GM21825 (cell line): ENCODE results near the gene ZFTA.

ENCODE experiments used
- ATAC-seq: cut with Tn5 transposase; IDR thresholded peaks from one replicate; pipeline ENCODE4 v1.9.1; 2021; ENCODE audit warnings: mild to moderate bottlenecking, moderate library complexity; ENCODE audit not compliant: unreplicated experiment

The ZFTA gene

DNA sequence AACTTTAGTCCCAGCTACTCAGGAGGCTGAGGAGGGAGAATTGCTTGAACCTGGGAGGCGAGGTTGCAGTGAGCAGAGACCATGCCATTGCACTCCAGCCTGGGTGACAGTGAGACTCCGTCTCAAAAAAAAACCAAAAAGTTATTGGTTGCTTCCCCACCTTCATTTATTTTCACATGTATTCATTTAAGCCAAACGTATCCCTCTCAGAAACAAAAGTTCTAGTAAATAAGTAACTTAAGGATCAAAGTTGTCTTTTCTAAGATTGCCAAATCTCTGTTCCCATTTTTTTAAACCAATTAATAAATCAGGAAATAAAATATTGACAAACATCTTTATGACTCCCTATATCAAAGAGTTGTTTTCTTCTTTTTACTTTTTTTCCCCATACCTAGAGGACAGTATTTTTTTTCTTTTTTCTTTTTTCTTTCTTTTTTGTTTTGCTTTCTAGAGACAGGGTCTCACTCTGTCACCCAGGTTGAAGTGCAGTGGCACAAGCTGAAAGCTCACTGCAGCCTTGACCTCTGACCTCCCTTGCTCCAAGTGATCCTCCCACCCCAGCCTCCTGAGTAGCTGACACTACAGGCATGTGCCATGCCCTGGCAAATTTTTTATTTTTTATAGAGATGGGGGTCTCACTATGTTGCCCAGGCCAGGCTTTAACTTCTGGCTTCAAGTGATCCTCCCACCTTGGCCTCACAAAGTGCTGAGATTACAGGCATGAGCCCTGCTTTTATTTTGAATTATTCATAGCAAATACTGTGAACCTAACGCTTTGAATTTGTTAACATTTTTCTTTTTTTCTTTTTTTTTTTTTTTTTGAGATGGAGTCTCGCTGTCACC is 11.4 kb downstream of the ZFTA start:
- ATAC-seq, result no peak

GRCh38 chr11:63749624-63750023 is 19.0 kb downstream of the ZFTA start:
- ATAC-seq, result no peak

GRCh38 chr11:63747011-63747410 is 21.6 kb downstream of the ZFTA start:
- no peak for ATAC-seq

DNA sequence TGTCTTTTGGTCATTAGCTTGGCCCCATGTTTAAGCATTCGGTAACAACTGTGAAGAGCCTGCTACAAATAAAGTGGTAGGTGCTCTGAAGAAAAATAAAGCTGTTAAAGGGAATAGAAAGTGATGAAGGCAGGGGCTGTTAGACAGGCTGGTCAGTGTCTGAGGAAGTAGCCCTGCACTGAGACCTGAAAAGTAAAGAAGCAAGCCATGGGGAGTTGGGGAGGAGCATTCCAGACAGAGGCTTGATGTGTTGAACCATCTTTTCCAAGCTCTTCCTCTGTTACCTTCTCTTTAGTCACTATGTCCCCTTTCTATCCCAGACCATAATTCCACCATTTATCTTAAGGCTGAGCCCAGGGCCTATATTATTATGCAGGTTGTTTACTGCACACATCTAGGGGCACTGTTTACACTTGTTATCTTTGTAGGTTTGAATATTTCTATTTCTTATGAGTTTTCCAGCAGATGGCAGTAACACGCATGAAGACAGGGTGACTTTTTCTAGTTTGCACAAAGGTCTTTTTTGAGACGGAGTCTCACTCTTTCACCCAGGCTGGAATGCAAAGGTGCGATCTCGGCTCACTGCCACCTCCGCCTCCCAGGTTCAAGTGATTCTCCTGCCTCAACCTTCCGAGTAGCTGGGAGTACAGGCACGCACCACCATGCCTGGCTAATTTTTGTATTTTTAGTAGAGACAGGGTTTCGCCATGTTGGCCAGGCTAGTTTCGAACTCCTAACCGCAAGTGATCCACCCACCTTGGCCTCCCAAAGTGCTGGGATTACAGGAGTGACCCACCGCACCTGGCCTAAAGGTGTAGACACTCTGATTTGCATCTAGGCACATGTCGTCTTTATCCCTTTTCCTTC is 23.0 kb downstream of the ZFTA start:
- no peak for ATAC-seq

DNA sequence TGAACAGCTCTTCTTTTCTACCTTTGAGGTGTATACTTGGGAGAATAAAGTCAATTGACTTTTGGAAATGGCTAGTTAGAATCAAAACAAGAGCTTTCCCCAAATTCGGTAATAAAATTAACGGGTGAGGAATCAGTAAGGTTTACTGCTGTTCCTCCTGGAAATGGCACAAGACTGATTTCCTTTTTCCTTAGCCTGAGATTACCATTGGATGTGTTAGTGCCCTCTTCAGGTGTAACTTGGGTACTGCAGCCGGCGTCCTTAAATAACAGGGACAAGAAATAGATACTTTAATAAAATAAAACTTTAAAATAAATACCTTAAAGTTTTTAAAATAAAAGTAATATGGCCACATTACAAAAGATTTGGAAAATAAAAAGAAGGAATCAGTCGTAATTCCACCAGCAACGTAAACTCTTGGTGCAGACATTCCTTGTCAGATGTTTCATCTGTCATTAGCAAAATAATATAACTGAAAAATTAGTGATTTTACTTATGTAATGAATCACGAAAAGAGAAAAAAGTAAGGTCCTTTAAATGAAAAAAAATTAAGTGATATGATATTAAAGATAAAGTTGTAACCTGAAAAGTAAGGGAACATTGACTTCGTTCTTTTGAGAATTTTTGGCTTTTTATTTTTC is 29.7 kb downstream of the ZFTA start:
- ATAC-seq, result no peak

DNA sequence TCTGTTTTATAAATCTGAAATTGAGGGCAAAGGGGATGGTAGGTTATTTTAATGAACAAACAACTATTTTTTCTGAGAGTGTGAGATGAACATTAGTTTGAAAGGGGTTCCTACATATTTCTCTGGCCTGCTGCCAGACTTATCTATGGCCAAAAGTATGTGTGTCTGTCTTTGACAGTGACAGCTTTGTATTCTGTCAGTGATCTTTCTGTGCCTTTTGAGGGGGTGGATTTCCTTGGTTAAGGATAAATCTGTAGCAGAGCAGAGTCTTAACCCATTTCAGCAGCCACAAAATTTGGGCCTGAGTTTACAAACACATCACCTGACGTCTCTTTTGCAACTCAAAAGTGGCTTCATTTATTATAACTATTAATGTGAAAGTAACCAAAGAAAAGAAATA is 30.9 kb downstream of the ZFTA start:
- no peak for ATAC-seq

- ATAC-seq, result no peak
These were observed 31.7 kb downstream of the ZFTA start for GRCh38 chr11:63736864-63737263.

GRCh38 chr11:63729326-63729725 is 39.2 kb downstream of the ZFTA start:
- ATAC-seq, result no peak

DNA sequence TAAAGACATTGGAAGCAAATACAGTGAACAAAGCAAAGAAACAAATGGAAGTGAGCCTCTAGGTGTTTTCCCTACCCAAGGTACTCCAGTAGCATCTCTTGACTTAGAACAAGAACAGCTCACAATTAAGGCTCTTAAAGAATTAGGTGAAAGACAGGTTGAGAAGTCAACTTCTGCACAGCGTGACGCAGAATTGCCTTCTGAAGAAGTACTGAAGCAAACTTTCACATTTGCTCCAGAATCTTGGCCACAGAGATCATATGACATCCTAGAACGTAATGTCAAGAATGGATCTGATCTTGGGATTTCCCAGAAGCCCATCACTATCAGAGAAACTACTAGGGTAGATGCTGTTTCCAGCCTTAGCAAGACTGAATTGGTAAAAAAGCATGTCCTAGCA is 48.0 kb downstream of the ZFTA start:
- no peak for ATAC-seq

GRCh38 chr11:63719987-63720386 is 48.6 kb downstream of the ZFTA start:
- no peak for ATAC-seq

GRCh38 chr11:63719001-63719400 is 49.6 kb downstream of the ZFTA start:
- ATAC-seq, result no peak
